ENCODE measurements around the gene TTC28.

TTC28 gene

GRCh38 chr22:27986459-27986858, 693.2 kb downstream of the TTC28 start:
- DNase-seq (ENCODE audit: low read depth): no peak

GRCh38 chr22:27985323-27986275, 694.0 kb downstream of the TTC28 start:
- no peak for DNase-seq (ENCODE audit: low read depth)

DNA sequence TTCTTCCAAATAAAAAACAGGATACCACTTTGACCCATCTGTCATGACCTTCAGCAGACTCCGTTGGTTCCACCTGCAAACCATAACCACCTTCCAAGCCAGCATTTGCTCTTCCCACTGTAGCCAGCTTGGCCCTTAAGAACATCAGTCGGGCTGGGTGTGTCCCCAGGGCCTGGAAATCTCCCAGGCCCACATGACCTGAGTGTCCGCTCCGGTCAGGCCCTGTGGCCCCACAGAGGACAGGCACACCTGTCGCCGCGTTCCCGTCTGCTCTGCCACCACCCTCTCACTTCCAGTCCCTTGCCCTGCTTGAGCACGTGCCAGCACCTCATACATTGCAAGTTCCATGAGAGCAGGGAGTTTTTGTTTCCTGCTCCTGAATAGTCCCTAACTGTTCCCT, 694.9 kb downstream of the TTC28 start:
- no peak for DNase-seq (ENCODE audit: low read depth)

- DNase-seq (ENCODE audit: low read depth): no peak
Observed at GRCh38 chr22:27984001-27984695, 695.5 kb downstream of the TTC28 start.

GRCh38 chr22:27983361-27983791, 696.3 kb downstream of the TTC28 start:
- DNase-seq (ENCODE audit: low read depth): no peak

- DNase-seq (ENCODE audit: low read depth): no peak
Observed at GRCh38 chr22:27982630-27983180, 696.9 kb downstream of the TTC28 start.

- DNase-seq (ENCODE audit: low read depth): no peak
Observed at GRCh38 chr22:27982106-27982505, 697.5 kb downstream of the TTC28 start.

DNA sequence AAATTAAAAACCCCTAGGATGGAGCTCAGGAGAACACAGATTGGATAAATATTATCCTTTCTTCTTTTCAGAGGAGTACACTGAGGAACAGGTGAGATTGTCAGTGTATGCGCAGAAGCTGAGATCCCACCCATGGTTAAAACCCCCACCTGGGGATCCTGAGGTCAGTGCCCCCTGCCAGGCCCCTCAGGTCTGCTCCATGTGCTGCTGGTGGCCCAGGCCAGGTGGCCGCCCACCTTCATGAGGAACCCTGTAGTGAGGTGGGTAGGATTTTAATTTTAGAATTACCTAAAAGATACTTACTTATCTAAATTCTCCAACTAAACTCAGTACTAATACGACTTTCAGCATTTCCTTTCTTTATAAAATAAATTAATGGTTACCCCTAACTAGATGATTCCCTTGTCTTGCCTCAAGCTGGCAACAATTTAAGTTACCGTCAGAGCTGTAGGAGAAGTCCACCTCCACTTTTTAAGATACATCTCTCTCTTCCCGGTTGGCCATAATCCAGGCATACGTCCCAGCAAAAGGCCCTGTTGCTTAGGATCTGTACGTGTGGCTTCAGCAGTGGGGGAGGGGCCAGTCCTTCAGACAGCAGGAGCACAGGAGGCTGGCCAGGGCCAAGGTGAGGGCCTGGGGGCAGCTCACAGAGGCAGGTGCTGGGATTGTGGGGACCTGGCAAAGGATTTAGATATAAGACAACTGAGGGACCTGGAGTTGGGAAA, 699.1 kb downstream of the TTC28 start:
- DNase-seq (ENCODE audit: low read depth): no peak

DNA sequence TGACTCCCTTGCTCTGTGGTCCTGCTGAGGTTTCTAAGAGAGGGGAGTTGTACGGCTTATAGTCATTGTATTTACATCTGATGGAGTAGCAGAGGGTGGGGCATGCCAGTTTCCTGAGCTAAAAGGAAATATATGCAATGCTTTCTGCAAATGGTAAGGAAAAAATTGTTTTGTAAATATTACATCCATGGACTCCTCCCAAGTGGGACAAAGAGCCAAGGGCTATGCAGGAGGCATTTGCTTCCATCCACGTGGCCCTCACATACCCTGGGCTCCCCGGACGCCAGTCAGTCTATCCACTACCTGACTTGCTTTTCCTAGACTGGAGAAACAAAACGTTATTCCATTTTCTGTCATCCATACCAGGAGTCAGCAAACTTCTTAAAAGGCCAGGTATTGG, 700.8 kb downstream of the TTC28 start:
- DNase-seq (ENCODE audit: low read depth): no peak

- DNase-seq (ENCODE audit: low read depth): no peak
Observed at GRCh38 chr22:27978317-27978716, 701.3 kb downstream of the TTC28 start.

DNA sequence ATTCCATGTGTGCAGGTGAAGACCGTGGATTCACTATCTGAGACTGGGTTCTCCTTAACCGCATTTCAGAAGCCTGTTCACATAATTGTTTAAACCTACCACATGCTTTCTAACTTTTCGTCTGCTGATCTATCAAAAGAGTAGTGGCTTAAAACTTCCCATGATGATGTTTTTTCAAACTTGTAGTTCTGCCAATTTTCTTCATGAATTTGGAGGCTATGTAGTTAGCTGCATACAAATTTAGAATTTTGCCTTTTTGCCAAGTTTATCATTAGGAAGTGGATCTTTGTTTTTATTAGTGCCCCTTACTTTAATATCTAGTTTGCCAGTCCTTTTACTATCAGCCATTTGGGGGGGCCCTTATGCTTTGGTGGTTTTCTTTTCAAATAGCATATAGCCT, 703.1 kb downstream of the TTC28 start:
- DNase-seq (ENCODE audit: low read depth): no peak

GRCh38 chr22:27975381-27976013, 704.1 kb downstream of the TTC28 start:
- DNase-seq (ENCODE audit: low read depth): no peak

DNA sequence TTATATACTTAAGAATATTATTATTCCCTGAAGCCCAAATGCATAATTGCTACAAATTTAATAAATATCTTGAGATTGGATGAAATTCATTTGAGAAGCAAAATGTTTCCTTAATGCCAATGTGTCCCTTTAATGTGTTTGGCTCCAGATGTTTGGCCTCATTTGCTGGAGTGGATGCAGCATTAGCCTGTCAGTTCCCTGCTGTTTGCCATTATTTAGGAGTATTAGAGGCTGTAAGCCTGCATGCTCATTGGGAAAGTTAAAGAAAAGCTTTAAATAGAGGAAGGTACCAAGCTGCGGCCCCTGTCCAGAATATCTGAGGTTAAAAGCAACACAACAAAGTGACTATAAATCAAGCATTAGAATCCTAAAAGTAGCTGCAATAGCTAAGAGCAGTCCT, 705.8 kb downstream of the TTC28 start:
- no peak for DNase-seq (ENCODE audit: low read depth)

GRCh38 chr22:27972732-27973698, 706.6 kb downstream of the TTC28 start:
- no peak for DNase-seq (ENCODE audit: low read depth)

- DNase-seq (ENCODE audit: low read depth): no peak
Observed at GRCh38 chr22:27971926-27972325, 707.7 kb downstream of the TTC28 start.

GRCh38 chr22:27970596-27971220, 708.9 kb downstream of the TTC28 start:
- DNase-seq (ENCODE audit: low read depth): no peak

GRCh38 chr22:27966168-27967064, 713.2 kb downstream of the TTC28 start:
- no peak for DNase-seq (ENCODE audit: low read depth)

GRCh38 chr22:27962268-27963044, 717.2 kb downstream of the TTC28 start:
- DNase-seq (ENCODE audit: low read depth): no peak
